AG20443 (cell line): Measurements from ENCODE around the gene THRAP3.

Experiments
- DNase-seq: peaks from one replicate; pipeline ENCODE4 v3.0.0; 2012; ENCODE audit warnings: low spot score, mixed read lengths

THRAP3 gene

DNA sequence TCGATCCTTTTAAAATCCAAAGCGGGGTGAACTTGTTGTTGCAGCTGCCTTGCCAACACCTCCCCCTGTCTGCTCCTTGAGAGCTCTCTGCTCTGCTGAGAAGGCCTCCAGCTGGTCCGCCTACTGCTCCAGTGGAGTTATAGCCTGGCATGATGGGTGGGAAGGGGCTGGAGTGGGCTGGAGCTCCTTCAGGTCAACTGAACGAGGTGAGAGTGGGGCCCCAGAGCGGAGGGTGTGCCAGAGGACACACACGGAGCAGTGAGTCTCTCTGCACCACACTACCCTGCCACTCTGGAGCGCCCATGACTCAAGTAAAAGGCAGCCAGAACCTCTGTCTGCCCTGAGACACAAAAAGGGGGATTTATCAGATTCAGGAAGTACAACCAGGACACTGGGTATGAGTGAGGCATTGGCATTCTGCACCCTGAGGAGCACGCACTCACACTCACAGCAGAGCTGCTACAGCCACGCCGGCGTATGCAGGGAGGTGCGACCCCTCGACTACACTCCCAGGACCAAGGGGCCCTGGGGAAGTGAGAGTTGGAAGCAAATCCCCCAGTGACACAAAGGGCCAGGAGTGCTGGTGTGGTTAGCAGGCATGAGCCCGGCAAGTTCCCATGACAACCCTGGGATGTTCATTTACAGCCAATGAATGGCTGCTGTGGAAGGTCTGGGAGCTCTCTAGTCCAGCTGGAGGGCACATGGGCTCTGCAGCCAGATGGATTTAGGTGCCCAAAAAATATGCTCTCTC, 127.2 kb downstream of the THRAP3 start:
- DNase-seq: peak; percentile 87

DNA sequence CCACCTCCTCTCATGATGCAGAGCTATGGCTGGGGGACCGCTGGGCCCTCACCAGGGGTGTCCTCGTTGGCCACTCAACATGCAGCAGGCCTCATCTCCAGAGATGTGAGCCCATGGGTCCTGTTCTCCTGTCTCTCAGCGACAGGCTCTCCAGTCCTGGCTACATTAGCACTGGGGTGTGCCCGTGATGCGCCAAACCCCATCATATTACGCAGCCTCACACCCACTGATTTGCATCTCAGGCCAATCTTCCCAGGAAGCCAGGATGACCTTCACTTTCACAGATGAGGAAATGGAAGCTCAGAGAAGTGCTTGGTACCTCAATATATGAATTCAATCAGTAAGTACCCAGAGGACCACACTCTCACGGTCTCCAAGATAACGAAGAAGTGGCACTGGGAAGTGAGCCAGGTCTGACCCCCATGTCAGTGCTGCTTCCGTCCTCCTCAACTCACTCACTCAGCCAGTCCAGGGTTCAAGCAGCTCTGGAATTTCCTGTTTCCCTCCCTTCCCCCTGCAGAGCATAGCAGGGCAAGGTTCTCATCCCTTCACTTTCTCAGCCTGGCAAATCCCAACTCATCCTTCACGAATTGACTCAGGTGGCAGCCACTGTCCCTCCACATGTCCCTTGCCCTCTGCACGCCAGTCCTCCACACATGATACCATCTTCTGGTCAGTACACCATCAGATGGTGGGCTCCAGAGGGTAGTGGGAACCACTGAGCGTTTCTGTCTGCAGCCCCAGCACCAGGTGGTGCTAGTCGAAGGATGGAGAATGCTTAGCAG, 128.1 kb downstream of the THRAP3 start:
- peak; percentile 29 for DNase-seq

DNA sequence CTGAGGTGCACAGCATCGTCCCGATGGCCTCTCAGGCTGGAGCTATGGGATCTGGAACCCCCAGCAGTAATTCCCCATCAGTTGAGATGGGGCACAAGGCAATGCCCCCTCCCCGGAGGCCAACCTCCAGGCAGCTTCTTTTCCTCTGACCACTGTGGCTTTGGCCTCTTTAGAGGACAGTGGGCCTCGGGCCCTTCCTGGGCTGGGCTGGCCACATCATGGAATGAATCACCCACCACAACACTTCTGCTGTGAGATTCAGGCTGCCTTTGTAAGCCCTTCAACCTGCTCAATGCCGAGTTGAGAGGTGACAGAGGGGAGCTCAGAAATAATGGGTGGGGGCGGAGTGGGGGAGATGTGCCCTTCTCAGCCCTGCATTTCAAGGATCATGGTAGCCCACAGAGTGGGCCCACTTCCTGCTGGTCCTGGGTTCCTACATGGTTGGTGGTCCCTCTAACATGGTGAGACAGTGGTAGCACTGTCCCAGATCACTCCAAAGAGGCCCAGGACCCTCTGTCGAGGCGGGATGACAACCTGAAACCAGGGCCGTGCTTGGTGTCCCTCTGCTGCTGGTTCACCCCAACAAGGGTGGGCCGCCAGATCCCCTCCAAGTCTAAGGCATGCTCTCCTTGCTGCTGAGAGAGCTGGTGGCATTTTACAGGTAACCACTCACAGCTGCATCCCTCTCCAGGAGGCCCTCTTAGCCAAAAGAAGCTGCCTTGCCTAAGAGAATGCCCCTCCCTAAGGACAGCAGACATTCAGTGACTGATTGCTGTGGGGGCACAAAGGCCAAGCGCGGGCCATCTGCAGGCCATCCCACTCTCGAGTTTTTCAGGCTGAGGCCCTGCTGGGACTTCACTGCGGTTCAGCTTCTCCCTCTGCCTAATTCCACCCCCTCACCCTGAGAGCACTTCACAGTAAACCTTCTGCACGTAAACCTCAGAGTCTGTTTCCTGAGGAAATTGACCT, 129.0 kb downstream of the THRAP3 start:
- DNase-seq: peak; percentile 81

DNA sequence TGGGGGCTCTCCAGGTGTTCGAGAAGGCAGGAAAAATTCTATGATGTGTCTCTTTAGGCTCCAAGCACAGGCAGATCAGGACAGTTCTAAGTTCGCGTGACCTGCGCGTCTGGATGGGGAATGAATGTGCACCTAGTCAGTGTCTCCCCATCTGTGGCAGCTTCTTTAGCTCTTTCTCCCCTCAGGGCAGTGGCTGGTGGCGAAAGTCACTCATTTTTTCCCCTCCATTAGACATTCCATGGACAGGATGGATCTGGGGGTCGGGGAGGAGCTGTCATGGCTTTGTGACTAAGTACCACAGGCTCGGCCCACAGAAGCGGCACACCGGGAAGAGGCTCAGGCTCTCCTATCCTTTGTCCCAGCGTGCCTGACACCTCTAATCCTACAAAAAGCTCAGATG, 130.2 kb downstream of the THRAP3 start:
- DNase-seq: no peak
